GM12873 (cell line): Measurements from ENCODE around the gene XRCC3.

ENCODE experiments used
- CTCF ChIP-seq: IDR thresholded peaks from 2 replicates; pipeline ENCODE4 v1.5.1; 2012; ENCODE audit warnings: low read depth, mild to moderate bottlenecking, moderate library complexity, low read length, control low read depth; ENCODE audit not compliant: insufficient read depth; ENCODE audit errors: missing control alignments

The XRCC3 gene

DNA sequence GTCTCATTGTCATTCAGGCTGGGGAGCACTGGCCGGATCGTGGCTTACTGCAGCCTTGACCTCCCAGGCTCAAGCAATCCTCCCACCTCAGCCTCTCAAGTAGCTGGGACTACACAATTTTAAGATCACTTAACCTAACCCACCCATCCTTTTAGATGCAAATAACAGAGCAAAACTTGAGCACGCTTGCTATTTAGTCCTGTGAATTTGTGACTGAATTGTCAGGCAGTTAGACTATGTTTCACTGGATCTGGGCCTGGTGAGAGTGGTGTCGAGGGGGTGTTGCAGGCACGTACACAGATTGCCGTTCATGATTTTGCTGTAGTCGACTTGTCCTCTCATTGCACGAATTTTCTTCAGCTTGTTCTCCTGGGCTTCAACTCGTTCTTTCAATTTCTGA lies 38.5 kb upstream of the XRCC3 start:
- TF ChIP-seq CTCF = no peak

GRCh38 chr14:103749860-103750259 lies 34.6 kb upstream of the XRCC3 start:
- peak; percentile 7 for TF ChIP-seq CTCF

GRCh38 chr14:103749452-103749851 lies 34.2 kb upstream of the XRCC3 start:
- no peak for TF ChIP-seq CTCF

DNA sequence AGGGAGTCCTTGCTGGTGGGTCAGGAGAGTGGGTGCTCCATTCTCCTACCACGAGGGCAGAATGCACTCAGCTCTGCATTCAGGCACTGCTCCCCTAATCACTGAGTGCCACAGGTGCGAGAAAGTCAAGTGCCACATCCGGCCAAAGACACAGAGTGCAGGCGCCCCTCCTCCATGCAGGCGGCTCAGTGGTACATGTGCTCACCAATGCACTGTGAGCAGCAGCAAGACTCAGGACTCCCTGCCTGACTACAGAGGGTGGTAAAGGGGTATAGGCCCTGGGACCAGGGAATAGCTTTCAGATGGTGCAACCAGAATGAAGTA lies 33.2 kb upstream of the XRCC3 start:
- TF ChIP-seq CTCF = no peak

DNA sequence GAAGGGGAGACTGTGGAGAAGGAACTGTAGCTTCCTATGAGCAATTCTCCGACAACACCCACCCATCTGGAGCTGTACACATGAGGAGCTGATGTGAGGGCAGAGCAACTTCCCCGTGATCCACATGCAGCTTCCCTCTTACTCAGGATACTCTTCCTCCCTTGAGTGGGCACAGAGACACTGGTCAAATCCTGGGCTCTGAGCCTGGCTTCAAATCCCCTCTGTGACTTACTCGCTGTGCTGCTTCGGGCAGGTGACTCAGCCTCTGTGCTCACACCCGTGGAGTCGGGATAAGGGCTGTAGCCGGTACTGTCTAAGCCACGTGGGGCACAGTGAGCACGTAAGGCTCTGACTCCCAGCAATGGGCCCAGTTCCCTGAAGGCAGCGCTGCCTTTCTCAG lies 31.4 kb upstream of the XRCC3 start:
- TF ChIP-seq CTCF = no peak

GRCh38 chr14:103745424-103745823 lies 30.2 kb upstream of the XRCC3 start:
- no peak for TF ChIP-seq CTCF

DNA sequence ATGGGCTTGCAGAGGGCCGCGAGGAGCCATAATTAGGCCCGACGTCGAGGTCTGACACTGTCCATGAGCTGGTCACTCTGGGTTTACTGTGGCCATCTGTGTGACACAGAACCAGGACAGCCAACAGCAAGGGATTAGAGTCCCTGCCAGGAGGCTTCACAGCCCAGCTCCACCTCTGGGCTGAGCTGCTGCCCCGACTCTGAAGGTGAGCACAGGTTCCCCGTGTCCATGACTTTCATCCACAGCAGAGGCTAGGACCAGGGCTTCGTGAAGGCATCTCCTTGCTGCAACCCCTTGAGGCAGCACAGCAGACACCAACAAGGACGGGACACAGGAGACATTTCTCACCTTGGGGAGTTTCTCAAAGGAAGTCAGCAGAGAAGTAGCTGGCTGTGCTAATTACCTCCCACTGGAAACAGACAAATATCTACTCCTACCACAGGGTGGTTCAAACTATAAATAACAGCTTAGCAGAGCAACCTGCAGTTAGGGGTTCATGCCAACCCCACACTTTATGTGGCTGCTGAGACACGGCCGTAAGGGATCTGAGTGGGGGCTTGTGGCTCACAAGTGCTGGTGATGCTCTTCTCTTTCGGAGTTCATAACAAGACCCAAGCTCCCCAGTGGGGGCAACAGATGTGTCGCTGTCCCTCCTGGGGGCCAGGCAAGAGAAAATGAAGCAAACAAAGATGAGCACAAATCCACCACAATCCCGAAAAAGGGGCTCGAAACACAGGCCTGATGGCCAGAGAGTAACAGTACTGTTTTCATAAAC lies 29.6 kb upstream of the XRCC3 start:
- TF ChIP-seq CTCF = no peak
